GM19023 (cell line): ENCODE data around the gene PRRG1.
"Not testable (repeated sequence)": the region's sequence is repeated elsewhere in the genome, so short reads cannot be mapped to it uniquely, and the experiment has no call there.

ENCODE experiments used
- ATAC-seq: cut with Tn5 transposase; IDR thresholded peaks from one replicate; pipeline ENCODE4 v1.9.1; 2021; ENCODE audit warnings: mild to moderate bottlenecking, moderate library complexity; ENCODE audit not compliant: unreplicated experiment

PRRG1 gene

DNA sequence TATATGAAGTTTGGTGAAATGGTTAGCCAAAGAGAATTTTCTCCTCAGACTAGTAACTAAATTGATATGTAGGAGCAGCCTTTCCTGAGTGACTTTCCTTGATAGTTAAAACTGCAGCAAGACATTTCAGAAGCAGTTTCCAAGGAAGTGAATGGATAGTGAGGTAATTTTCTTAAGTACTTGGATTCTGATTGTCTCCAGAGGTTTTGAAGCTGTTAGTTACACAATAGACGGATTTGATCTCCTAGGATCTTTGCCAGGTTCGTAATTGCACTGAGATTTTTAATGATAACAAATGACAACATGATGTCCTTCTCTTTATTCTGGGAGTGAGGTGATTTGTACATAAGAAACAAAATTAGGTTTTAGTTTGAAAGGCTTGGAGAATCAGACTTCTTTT, 29.2 kb downstream of the PRRG1 start:
- ATAC-seq = no peak

- no peak for ATAC-seq
Observed at GRCh38 chrX:37378830-37379229, 29.7 kb downstream of the PRRG1 start.

DNA sequence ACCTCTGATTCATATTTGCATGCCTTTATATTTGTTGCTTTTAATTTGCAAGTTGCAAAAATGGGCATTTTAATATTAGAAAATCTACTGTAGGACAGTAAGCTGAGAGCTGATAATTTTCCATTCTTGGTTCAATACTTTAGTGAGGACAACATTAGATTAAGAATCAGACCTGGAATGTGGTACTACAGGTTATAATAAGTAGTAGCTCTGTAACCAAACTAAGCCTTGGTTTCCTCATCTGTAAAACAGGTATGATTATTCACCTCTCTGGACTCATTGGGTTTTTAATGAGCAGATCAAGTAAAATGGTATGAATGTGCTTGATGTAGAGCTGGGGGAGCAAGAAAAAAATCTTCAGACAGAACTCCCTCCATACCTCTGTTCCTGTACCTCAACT, 31.1 kb downstream of the PRRG1 start:
- ATAC-seq = no peak

- no peak for ATAC-seq
Observed at GRCh38 chrX:37380924-37381323, 31.8 kb downstream of the PRRG1 start.

GRCh38 chrX:37383313-37383712, 34.1 kb downstream of the PRRG1 start:
- no peak for ATAC-seq

GRCh38 chrX:37388413-37388812, 39.2 kb downstream of the PRRG1 start:
- no peak for ATAC-seq

DNA sequence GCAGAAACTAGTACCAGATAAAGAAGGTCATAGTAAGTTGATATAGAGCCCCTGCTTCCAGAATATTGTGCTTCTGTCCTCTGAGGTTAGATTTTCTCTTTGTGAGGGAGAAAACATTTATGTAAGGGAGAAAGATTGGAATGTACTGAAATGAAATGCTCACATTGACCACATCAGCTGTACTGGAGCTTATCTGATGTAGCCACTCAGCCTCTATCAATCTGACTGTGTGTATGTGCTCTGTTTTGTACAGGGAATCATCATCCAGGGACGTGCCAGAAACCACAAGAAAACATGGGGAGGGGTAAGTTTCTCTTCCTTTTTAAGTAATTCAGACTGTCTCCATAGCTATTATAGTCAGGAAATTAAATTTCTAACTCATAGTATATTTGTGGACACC, 56.8 kb downstream of the PRRG1 start:
- no peak for ATAC-seq

DNA sequence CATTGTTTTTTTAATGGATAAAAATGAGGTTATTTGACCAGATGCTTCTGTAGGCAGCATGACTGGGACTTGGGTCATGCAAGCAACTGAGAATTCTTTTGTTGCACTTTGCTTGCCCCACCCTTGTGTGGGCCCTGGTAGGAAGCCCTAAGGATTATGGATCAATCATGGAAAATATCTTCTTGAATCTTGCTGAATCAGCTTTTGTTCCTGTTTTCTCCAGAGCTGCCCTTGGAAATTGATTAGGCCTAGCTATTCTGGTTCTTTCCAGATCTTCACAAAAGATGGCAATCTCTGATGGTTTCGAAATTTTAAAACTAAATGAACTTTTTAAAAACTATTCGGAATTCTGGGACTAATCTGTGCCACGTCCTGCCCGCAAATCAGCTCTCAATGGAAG, 58.6 kb downstream of the PRRG1 start:
- no peak for ATAC-seq

DNA sequence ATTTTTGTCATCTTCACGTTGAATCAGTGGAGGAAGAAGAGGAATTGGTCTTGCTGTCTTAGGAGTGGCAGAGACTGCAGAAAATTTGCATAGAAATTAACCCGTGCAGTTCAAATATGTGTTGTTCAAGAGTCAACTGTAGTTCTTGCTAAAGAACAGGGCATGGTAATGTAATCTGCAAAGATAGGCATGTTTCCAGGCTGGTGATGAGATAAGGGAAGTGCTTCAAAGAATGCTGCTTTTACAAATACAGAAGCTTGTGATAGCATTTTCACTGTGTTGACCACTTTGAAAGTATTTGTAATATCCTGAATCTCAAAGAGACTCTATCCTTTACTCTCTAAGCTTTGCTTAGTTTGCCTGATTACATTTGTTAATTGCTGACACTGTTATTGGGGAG, 60.1 kb downstream of the PRRG1 start:
- no peak for ATAC-seq

GRCh38 chrX:37420185-37420584, 71.0 kb downstream of the PRRG1 start:
- ATAC-seq = no peak

- no peak for ATAC-seq
Observed at GRCh38 chrX:37420756-37421155, 71.6 kb downstream of the PRRG1 start.

- ATAC-seq = no peak
Observed at GRCh38 chrX:37424000-37424429, 74.9 kb downstream of the PRRG1 start.

- ATAC-seq = no peak
Observed at GRCh38 chrX:37425370-37425769, 76.2 kb downstream of the PRRG1 start.

GRCh38 chrX:37428962-37429361, 79.8 kb downstream of the PRRG1 start:
- not testable (repeated sequence) for ATAC-seq

- ATAC-seq = no peak
Observed at GRCh38 chrX:37434362-37434761, 85.2 kb downstream of the PRRG1 start.

- no peak for ATAC-seq
Observed at GRCh38 chrX:37437160-37437559, 88.0 kb downstream of the PRRG1 start.

- no peak for ATAC-seq
Observed at GRCh38 chrX:37441377-37441776, 92.2 kb downstream of the PRRG1 start.

GRCh38 chrX:37445182-37445581, 96.0 kb downstream of the PRRG1 start:
- ATAC-seq = no peak

DNA sequence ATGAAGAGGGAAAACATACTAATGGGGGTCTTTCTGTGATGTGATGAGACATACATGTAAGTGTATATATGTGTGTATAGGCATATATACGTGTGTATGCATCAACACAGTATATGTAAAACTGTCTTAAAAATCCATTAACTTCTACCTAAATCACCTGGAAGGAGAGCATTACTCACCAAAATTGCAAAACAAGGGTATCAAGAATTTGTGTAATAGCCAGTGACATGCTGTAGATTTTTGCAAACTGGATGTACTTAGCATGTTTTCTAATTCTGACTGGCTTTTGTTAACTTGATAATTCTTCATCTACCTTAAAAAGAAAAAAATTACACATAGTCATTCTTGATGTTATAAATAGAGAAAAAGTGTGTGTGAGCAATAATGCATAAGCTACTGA, 104.7 kb downstream of the PRRG1 start:
- no peak for ATAC-seq

DNA sequence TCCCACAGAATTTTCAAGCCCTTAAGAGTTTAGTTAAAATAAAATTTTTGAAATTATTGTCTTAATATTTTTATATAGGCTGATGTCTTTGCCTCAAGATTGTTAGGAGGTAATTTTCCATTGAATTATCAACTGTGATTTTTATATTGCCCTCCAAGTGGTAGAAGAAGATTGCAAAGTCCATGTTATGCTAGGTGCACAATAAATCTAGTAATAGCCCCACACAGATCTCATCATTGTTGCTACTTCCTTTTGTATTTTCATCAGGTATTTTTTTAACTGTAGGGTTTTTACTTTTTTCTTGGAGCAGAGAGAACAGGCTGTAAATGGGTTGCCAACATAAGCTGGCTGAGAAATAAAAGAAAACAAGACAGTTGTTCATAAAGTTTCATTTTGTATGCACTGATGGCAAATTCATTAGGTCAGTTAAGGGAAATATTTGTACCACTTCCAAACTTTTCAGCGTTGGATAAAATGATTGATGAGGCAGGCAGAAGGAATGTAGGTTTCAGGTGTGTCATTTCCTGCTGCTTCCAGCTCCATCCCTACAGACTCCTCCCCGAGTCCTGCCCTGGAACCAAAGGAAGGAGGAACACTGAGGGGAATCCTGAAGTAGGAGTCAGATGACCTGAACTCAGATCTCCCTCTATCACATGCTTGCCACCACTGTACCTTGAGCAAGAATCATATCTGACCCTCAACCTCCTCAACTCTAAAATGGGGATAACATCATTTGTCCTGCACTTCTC, 105.5 kb downstream of the PRRG1 start:
- no peak for ATAC-seq

GRCh38 chrX:37455381-37455780, 106.2 kb downstream of the PRRG1 start:
- ATAC-seq = no peak

- ATAC-seq = not testable (repeated sequence)
Observed at GRCh38 chrX:37460285-37460684, 111.1 kb downstream of the PRRG1 start.

DNA sequence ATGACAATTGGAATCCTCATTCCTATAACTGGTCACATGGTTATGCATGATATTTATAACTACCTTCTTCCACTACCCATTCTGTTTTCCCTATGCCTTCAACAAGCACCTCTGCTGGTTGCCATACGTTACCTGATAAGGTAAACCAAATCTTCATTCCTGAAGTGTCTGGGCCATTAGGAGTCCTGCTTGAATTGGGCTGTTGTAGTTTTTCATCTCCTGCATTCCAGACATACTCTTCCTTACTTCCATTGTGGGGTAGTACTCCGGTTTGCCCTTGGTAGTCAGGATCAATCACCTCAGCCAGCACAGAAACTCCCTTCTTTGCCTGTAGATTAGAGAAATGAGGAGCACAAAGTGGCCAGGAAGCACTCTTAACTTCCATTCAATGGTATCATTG, 113.2 kb downstream of the PRRG1 start:
- no peak for ATAC-seq
